Amniotic stem cell (primary cell): ENCODE results near the gene OR5K1.

Experiments used
- DNase-seq: peaks from one replicate; lab custom pipeline; 2025; lab: John Stamatoyannopoulos, UW

OR5K1 gene

DNA sequence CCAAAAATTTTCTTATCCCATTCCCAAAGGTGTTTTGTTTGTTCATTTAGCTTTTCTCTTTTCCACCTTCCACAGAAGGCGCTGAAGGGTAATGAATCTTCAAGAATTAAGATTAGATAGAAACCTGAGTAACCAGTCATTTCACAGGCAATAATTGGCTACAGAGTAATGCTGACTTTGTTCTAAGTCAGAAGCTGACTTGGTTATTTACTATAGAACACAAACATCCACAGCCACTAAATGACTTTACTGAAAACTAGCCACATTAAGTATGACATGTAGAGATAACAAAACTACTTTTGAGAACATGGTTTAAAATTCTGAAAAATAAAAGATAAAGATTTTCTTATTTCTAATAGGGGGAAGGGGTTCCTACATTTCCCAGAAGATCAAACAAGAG lies 51.9 kb downstream of the OR5K1 start:
- DNase-seq: no peak

DNA sequence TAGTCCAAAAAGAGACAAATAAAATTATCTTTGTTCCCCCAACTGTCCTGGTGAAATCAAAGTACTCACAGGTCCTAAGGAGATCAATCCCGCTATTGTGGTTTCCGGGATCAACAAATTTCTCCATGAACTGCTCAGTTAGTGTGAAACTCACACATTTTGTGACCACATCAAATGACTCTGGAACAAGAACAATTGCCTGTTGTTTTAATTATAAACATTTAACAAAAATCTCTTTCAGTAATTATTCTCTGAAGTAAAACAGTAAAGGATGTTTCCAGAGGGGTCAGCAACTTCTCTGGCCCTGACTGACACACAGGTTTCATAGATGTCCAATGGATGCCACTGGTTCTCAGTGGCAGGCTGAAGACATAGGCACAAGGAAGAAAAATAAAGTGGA lies 55.8 kb downstream of the OR5K1 start:
- no peak for DNase-seq

DNA sequence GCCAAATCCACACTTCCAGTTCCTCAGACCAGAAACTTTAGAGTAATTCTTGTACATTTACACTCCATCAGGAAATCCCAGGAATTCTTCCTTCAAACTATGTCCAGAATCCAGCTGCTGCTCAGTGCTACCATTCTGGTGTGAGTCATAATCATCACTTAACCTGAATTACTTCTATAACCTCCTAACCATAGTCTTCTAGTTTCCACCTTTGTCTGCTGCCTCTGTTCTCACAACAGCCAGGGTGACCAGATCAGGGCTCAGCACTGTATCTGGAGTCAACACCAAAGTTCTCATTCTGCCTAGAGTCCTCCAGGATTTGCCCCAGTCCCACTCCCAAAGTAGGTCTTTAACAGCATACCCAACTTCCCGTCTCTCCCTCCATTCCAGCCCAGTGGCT lies 56.4 kb downstream of the OR5K1 start:
- DNase-seq: no peak

DNA sequence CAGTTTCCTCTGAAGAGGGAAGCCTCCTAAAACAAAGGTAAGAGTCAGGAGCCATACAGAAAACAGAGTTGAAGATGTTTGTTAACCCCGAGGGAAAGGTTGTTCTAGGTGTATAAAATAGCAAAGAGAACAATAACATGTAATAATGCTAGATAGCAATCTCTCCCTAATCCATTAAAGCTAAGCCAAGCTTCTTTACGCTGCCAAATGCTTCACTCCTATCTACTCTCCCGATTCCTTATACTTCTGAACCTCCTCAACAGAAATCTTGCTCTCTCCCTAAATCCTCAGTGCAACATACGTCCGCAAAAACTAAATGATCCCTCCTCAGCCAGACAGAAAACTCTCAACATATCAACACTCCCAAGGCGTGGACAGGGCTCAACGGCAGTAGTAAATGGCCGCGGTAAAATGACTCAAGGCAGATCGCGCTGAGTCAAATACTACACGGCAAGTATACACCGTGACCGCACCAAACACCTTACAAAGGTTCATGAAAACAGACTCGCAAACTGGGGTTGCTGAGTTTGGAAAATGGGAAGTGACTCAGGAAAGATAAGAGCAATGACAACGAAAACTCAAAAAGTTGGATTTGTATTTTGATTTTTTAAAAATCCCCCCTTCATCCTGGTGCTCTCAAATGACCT lies 59.0 kb downstream of the OR5K1 start:
- peak; percentile 68 for DNase-seq
